Astrocyte (in vitro differentiated cells and primary cell): ENCODE data around the gene POU5F2.

ENCODE experiments used
- EZH2 ChIP-seq: IDR thresholded peaks from 2 replicates; pipeline ENCODE4 v1.6.1; 2012; ENCODE audit warnings: mild to moderate bottlenecking, low read length, inconsistent platforms; ENCODE audit not compliant: insufficient read depth
- TF ChIP-seq, protein P1 (sequence below): IDR thresholded peaks from 2 replicates; pipeline ENCODE4 v1.5.1; 2011; ENCODE audit warnings: low read depth, mild to moderate bottlenecking, inconsistent platforms, low read length, moderate library complexity; ENCODE audit not compliant: insufficient read depth

GRCh38 chr5:93785475-93785874, 44.1 kb upstream of the POU5F2 start:
- TF ChIP-seq, protein P1, sequence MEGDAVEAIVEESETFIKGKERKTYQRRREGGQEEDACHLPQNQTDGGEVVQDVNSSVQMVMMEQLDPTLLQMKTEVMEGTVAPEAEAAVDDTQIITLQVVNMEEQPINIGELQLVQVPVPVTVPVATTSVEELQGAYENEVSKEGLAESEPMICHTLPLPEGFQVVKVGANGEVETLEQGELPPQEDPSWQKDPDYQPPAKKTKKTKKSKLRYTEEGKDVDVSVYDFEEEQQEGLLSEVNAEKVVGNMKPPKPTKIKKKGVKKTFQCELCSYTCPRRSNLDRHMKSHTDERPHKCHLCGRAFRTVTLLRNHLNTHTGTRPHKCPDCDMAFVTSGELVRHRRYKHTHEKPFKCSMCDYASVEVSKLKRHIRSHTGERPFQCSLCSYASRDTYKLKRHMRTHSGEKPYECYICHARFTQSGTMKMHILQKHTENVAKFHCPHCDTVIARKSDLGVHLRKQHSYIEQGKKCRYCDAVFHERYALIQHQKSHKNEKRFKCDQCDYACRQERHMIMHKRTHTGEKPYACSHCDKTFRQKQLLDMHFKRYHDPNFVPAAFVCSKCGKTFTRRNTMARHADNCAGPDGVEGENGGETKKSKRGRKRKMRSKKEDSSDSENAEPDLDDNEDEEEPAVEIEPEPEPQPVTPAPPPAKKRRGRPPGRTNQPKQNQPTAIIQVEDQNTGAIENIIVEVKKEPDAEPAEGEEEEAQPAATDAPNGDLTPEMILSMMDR = no peak
- TF ChIP-seq EZH2 = no peak
